Measurements from ENCODE around the gene SHTN1.

The SHTN1 gene, protein sequence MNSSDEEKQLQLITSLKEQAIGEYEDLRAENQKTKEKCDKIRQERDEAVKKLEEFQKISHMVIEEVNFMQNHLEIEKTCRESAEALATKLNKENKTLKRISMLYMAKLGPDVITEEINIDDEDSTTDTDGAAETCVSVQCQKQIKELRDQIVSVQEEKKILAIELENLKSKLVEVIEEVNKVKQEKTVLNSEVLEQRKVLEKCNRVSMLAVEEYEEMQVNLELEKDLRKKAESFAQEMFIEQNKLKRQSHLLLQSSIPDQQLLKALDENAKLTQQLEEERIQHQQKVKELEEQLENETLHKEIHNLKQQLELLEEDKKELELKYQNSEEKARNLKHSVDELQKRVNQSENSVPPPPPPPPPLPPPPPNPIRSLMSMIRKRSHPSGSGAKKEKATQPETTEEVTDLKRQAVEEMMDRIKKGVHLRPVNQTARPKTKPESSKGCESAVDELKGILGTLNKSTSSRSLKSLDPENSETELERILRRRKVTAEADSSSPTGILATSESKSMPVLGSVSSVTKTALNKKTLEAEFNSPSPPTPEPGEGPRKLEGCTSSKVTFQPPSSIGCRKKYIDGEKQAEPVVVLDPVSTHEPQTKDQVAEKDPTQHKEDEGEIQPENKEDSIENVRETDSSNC

GRCh38 chr10:117005026-117005526 is at the start of gene SHTN1:
Gene SHTN1 (minus strand): TSS chr10:117005187. CDS start chr10:117005079, 108 bp downstream.
- peak; percentile 54 to 76 (median 66) for DNase-seq

- peak; percentile 21 to 73 (median 71) for DNase-seq
These were observed 48.5 kb upstream of the SHTN1 start for GRCh38 chr10:117053482-117053881.

- DNase-seq, result no peak
These were observed 43.0 kb upstream of the SHTN1 start for GRCh38 chr10:117047947-117048346.

GRCh38 chr10:117016266-117016665 is 11.3 kb upstream of the SHTN1 start:
- no peak for DNase-seq

DNA sequence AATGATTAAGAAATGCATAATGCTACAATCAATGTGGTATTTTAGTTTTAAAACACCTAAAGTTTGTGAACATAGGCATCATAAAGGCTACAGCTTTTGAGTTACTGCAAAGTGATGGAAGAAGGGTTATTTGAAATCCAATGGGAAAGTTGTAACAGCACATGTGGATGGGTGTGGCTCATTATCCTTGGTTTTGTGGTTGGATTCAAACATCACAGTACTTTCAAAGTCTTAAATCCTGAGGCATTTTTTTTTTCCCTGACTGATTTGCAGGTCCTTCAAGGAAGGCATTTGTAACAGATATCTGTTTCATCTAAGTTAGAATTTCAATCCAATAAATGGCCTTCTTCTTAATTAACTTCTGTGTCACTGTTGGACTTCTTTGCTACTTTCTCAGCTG is 9.8 kb upstream of the SHTN1 start:
- DNase-seq, result no peak

- peak; percentile 37 to 69 (median 68) for DNase-seq
These were observed 2.1 kb upstream of the SHTN1 start for GRCh38 chr10:117007080-117007479.

GRCh38 chr10:117005527-117006055 is 604 bp upstream of the SHTN1 start:
- DNase-seq, result peak in 1 of 3 donors; percentile 16

- DNase-seq, result peak; percentile 90 to 96 (median 93)
These were observed 561 bp downstream of the SHTN1 start for GRCh38 chr10:117004227-117005025.

DNA sequence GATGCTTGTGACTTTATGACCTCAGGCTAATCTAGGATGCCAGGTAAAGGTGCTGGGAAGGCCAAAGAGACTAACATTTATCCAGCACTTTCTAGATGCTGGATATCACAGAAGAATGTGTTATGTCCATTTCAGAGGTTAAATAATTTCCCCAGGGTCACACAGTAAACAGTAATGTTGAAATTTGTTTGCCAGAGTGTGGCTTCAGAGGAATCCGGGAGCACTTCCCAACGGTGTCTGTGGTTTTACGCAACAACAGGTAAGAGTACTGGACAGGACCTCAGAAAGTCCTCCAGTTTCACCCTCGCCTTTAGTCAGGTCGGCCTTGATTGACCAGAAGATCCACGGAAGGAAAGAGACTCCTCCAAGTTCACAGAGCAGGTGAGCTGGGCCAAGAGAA is 1.7 kb downstream of the SHTN1 start:
- no peak for DNase-seq

GRCh38 chr10:117002206-117002605 is 2.8 kb downstream of the SHTN1 start:
- no peak for DNase-seq

DNA sequence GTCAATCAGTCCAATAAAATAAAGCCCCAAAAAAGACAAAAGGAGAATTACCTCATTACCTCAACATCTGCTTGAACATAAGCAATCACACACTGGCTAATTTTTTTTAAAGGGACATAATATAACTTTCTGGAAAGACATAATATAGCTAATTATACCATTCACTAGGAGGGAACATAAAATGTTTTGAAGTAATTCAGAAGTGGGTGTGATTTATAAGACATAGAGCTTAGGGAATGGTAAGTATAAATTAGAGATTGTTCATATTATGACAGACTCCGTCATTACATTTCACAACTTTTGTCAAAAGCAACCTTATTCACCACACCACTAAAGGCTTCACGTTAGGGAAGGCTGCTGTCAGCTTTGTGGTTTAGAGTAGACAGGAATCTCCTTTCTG is 3.8 kb downstream of the SHTN1 start:
- DNase-seq, result peak in 2 of 3 donors; percentile 37 to 45

- no peak for DNase-seq
These were observed 4.4 kb downstream of the SHTN1 start for GRCh38 chr10:117000580-117000979.

DNA sequence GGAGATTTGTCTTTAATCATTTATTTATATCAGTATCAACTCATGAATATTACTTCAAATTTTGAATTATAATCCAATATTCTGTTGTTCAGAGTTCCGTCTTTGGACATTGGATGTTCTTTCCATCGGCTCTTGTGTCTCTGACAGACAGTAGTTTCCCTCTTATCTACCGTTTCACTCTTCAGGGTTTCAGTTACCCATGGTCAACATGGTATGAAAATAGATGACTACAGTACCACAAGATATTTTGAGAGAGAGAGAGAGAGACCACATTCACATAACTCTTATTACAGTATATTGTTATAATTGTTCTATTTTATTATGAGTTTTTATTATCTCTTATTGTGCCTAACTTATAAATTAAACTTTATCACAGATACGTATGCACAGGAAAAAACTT is 6.8 kb downstream of the SHTN1 start:
- no peak for DNase-seq

- no peak for DNase-seq
These were observed 8.0 kb downstream of the SHTN1 start for GRCh38 chr10:116997015-116997414.

GRCh38 chr10:116995648-116996047 is 9.3 kb downstream of the SHTN1 start:
- DNase-seq, result no peak

- no peak for DNase-seq
These were observed 10.7 kb downstream of the SHTN1 start for GRCh38 chr10:116994113-116994890.

DNA sequence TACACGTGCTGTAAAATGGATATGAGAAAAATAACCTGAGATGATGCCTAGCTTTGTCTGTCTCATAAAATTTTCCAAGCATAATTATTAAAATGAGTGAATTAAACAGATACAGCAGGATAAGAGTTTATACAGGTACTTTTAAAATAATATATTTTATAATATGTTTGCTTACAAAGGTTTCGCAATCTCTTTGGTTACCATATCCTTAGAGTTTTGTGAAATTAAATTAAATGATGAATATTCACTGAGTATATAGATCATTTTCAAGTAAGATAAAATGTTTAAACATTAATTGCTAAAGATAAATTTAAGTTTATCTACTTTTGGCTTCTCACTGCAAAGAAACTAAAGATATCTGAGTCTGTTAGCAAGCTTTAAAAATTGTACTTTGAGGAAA is 11.4 kb downstream of the SHTN1 start:
- DNase-seq, result no peak

DNA sequence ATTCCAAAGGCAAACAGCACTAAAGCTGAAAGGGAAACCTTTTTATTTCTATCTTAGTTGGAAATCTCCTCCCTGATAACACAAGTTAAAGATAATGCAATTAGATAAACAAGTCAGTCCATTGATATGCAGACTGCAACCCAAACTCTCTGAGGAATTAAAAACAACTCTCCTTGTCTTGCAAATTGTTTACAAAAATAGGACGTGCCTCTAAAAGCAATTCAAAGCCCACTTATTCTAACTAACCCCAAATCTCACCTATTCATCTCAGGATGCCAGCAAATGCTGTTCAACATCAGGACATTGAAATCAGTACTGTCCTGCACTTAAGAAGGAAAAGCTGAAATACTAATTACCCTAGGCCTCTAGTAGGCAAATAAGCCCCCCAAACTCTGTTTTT is 12.8 kb downstream of the SHTN1 start:
- no peak for DNase-seq

DNA sequence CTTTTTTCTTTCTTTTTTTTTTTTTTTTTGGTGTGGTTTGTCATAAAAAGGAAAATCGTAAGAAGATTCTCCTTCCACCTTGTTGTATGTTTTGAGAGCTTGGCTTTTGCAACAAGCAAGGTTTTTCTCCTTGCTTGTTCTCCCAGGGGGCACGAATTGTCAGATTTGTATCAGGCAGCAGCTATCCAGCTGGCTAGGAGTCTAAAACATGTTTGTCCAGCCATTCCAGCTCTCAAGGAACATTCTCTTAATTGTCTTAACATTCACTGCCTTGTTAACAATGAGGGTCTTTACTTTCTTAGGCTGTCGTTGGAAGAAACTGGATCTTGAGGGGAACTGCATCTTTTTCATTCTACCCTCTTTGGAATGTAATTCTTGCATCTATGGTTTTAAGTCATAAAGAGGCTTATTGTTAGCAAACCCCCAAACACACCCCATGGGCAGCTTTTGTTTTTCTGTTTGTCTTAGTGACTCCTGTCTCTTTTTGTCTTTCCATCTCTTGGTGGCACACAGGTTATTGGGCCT is 14.6 kb downstream of the SHTN1 start:
- no peak for DNase-seq

GRCh38 chr10:116989439-116989838 is 15.5 kb downstream of the SHTN1 start:
- DNase-seq, result no peak

- no peak for DNase-seq
These were observed 16.7 kb downstream of the SHTN1 start for GRCh38 chr10:116988311-116988710.

GRCh38 chr10:116985611-116986010 is 19.4 kb downstream of the SHTN1 start:
- DNase-seq, result peak in 1 of 3 donors; percentile 20
